Measurements from ENCODE around the gene WDFY2.
A peak's percentile ranks its signal among the peaks of the same experiment; 100 is the strongest.

DNA sequence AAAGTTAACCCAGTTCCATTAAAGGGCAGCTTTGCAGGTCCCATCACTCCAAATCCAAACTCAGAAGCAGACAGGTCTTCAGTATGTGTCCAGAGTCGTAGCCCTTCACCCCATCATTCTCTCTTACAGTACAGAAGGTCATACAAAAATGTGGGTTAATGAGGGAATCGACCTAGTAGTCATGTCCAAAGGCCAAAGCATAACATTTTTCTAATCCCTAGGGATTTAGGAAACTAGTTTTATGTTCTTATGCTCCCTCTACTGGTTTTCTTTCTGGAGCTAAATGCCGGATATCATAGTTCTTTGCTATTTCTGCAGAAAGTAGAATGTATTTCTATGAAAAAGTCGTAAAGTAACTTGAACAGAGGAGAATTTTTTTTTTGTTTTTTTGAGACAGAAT is 147.5 kb downstream of the WDFY2 start:
- TF ChIP-seq, protein P1, sequence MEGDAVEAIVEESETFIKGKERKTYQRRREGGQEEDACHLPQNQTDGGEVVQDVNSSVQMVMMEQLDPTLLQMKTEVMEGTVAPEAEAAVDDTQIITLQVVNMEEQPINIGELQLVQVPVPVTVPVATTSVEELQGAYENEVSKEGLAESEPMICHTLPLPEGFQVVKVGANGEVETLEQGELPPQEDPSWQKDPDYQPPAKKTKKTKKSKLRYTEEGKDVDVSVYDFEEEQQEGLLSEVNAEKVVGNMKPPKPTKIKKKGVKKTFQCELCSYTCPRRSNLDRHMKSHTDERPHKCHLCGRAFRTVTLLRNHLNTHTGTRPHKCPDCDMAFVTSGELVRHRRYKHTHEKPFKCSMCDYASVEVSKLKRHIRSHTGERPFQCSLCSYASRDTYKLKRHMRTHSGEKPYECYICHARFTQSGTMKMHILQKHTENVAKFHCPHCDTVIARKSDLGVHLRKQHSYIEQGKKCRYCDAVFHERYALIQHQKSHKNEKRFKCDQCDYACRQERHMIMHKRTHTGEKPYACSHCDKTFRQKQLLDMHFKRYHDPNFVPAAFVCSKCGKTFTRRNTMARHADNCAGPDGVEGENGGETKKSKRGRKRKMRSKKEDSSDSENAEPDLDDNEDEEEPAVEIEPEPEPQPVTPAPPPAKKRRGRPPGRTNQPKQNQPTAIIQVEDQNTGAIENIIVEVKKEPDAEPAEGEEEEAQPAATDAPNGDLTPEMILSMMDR (IDR thresholded peaks at IDR 0.05) = peak in 1 of 6 experiments; percentile 10
- no peak for TF ChIP-seq POLR2A (IDR thresholded peaks at IDR 0.05)
